GM06990 (cell line): ENCODE results near the gene KCNQ5.

Experiments
- DNase-seq: peaks from one replicate; pipeline ENCODE4 v3.0.0-alpha.2; 2011; ENCODE audit not compliant: insufficient read length; ENCODE audit errors: extremely low read depth
- H3K27me3 ChIP-seq: replicated peaks from 2 replicates; pipeline ENCODE4 v1.6.0; 2011; ENCODE audit warnings: low read length; ENCODE audit not compliant: control insufficient read depth, insufficient read depth
- H3K36me3 ChIP-seq: 2 replicates; pipeline ENCODE4 v1.5.1; 2011; ENCODE audit warnings: low read length; ENCODE audit not compliant: control insufficient read depth, insufficient read depth
- H3K4me3 ChIP-seq: replicated peaks from 2 replicates; pipeline ENCODE4 v1.5.1; 2011; ENCODE audit warnings: low read depth, mild to moderate bottlenecking, control low read depth, low read length
- TF ChIP-seq, protein P1 (sequence below): IDR thresholded peaks from 2 replicates; pipeline ENCODE4 v1.5.1; 2011; ENCODE audit warnings: low read length, control low read depth, mild to moderate bottlenecking, inconsistent platforms; ENCODE audit not compliant: insufficient read depth, poor library complexity, severe bottlenecking

KCNQ5 gene

GRCh38 chr6:72683797-72684196 is 61.9 kb downstream of the KCNQ5 start:
- Histone ChIP-seq H3K27me3 (no peaks in the 10 kb centered on the region), H3K4me3 (no peak overlapping the region), H3K36me3 (no peaks in the 10 kb centered on the region)
- peak; percentile 21 for DNase-seq
- TF ChIP-seq, protein P1, sequence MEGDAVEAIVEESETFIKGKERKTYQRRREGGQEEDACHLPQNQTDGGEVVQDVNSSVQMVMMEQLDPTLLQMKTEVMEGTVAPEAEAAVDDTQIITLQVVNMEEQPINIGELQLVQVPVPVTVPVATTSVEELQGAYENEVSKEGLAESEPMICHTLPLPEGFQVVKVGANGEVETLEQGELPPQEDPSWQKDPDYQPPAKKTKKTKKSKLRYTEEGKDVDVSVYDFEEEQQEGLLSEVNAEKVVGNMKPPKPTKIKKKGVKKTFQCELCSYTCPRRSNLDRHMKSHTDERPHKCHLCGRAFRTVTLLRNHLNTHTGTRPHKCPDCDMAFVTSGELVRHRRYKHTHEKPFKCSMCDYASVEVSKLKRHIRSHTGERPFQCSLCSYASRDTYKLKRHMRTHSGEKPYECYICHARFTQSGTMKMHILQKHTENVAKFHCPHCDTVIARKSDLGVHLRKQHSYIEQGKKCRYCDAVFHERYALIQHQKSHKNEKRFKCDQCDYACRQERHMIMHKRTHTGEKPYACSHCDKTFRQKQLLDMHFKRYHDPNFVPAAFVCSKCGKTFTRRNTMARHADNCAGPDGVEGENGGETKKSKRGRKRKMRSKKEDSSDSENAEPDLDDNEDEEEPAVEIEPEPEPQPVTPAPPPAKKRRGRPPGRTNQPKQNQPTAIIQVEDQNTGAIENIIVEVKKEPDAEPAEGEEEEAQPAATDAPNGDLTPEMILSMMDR, result no peak

DNA sequence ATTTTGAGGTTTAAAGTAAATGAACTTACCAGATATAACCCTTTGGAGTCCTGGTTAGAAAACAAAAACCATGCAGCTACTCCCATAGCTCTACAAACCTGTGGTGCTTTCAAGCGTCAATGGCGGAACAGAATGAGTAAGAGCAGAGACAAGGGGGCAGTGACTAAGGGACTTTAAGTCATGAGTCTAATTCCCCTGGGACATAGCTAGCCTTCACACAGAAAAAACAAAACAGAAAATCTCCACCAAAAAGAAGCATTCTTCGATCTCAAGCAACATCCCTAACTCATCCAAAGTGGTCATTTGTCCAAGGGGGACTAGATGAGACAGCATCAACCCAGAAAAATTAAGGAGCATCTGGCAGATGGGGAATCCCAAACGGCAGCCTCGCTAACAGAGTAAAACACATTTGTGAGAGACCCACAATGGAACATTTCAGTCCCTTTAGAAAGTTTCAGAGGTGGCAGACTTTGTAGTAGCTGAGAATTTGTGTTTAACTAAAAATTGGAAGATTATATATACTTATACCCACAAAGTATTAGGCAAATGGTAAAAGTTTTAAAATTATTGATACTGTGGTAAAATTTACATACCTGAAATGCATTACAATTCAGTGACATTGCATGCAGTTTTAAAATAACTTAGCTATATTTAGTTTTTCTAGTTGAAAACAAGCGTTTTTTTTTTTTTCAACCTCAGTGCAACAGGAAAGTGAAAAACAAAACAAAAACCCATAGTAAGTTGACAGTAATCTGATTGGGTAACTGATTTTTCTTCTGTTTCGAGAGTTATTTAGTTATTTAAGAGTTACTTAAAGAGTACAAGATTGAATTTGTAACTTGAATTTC is 67.5 kb downstream of the KCNQ5 start:
- H3K36me3 ChIP-seq, result no peaks in the 10 kb centered on the region
- H3K27me3 ChIP-seq, result no peaks in the 10 kb centered on the region
- H3K4me3 ChIP-seq, result peak overlapping the region; percentile 62
- TF ChIP-seq, protein P1, result no peak
- peak; percentile 64 for DNase-seq

- no peak overlapping the region for H3K4me3 ChIP-seq
- DNase-seq, result no peak
- no peaks in the 10 kb centered on the region for H3K36me3 ChIP-seq
- no peaks in the 10 kb centered on the region for H3K27me3 ChIP-seq
- TF ChIP-seq, protein P1, result no peak
Measured at GRCh38 chr6:72691249-72691648, 69.4 kb downstream of the KCNQ5 start.

GRCh38 chr6:72696055-72696454 is 74.2 kb downstream of the KCNQ5 start:
- no peaks in the 10 kb centered on the region for H3K36me3 ChIP-seq
- no peak for DNase-seq
- H3K4me3 ChIP-seq, result no peak overlapping the region
- TF ChIP-seq, protein P1, result no peak
- H3K27me3 ChIP-seq, result no peaks in the 10 kb centered on the region

GRCh38 chr6:72699159-72699558 is 77.3 kb downstream of the KCNQ5 start:
- TF ChIP-seq, protein P1, result no peak
- Histone ChIP-seq H3K27me3 (no peaks in the 10 kb centered on the region), H3K36me3 (no peaks in the 10 kb centered on the region), H3K4me3 (no peak overlapping the region)
- DNase-seq, result no peak
